Measurements from ENCODE around the gene RAP2C.

GRCh38 chrX:132188175-132188574, 31.1 kb downstream of the RAP2C start:
- TF ChIP-seq GLIS3 (CRISPR knock-in tag; IDR thresholded peaks at IDR 0.05) (no peak), ZFP3 (CRISPR knock-in tag; IDR thresholded peaks at IDR 0.05) (no peak)
